SW480 (cell line): ENCODE measurements around the gene ERP44.
"Not testable (repeated sequence)": the region's sequence is repeated elsewhere in the genome, so short reads cannot be mapped to it uniquely, and the experiment has no call there.

Experiments used
- DNase-seq: peaks from one replicate; pipeline ENCODE4 v3.0.0-alpha.2; 2016; ENCODE audit warnings: low spot score

The ERP44 gene

DNA sequence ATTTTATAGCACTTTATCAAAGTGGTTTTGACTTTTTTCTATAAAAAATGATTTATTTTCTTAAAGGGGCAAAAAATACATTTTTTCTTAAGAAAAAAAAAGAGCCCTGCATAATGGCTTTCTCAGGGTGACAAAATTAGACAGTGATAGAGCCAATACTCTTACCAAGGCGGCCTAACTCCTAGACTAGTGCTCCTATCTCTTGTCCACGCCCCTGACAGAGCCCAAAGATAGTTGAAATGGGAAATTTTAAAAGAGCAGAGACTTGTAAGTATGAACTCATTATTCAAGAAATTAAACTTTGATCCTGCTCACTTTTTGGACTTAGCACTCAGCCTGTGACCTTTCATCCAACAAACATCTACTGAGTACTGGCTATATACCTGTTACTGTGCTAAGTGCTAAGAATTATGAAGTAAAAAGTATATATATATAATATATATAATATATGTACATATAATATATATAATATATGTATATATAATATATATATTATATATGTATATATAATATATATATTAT lies 1.4 kb upstream of the ERP44 start:
- no peak for DNase-seq

DNA sequence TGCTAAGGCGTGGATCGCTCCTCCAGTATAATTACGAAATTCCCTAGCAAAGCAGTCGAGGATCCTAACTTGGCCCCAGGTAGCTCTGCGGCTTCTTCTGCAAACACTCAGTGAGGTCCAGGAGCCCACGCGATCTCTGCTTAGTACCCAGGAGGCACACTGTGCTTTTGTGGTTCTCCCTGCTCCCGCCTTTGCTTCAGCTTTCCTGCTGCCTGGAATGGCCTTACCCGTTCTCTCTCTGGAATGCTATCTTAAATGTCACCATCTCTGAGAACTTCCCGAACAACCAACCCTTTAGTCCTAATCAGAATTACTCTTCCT lies 882 bp upstream of the ERP44 start:
- no peak for DNase-seq

DNA sequence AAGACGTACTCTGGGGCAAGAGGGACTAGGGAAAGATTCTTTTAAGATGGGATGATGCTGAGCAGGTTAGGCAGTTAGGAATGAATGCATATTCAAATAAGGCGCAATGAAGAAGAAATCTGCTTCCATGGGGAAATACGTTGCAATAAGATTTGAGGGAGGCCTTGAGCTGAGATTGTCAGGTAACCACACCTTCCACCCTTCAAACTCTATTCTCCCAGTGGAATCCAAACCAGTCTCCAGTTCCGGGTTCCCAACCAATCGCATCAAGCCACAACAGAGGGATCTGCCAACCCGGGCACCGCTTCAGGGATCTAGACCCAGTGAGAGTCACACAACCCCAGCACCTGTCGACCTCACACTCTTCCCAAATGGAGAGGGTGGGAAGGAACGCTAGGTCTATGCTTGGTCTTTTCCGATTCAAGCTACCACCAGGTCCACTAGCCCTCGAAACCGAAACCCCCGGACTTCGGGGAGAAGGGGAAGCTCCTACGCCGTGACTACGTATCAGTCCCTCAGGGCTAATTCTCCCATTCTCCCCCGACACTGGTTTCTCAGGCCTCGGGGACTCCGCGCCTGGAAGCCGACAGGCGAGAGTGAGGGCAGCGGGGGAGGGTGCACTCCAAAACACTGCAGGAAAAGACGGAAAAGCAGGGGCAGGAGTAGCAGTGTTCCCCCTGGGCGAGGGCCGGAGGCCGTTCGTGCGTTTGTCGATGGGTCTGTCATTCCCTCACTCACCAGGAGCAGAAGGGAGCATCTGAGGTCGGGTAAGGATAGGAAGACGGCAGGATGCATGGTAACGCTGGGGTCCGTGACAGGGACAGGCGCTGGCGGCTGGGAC lies 534 bp downstream of the ERP44 start:
- peak; percentile 79 for DNase-seq

- no peak for DNase-seq
Measured at GRCh38 chr9:100096378-100096916, 2.4 kb downstream of the ERP44 start.

DNA sequence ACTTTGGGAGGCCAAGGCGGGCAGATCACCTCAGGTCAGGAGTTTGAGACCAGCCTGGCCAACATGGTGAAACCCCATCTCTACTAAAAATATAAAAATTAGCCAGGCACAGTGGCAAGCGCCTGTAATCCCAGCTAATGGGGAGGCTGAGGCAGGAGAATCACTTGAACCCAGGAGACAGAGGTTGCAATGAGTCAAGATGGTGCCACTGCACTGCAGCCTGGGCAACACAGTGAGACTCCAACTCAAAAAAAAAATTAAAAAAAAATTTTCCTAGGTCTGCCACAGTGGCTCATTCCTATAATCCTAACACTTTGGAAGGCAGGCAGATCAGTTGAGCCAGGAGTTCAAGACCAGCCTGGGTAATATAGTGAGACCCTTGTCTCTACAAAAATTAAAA lies 4.4 kb downstream of the ERP44 start:
- not testable (repeated sequence) for DNase-seq

- no peak for DNase-seq
Measured at GRCh38 chr9:100092066-100092465, 6.7 kb downstream of the ERP44 start.

- no peak for DNase-seq
Measured at GRCh38 chr9:100091650-100092049, 7.2 kb downstream of the ERP44 start.

DNA sequence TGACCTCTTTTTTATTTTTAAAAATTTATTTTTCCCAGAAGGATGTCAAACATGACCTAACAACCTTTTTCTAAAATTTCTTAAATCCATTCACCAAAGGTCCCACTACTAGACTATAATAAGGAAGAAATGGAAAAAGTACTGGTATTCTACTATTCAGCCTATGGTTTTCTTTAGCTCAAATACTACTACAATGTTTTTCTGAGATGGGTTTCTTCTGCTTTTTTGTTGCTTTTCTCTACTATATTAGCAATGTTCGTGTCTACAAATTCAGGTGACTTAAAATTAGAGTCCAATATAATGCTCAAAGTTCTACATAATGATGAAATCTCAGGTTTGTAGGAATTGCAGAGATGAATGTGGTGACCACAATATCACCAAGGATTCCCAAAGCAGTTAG lies 7.9 kb downstream of the ERP44 start:
- no peak for DNase-seq

- DNase-seq = no peak
Measured at GRCh38 chr9:100088202-100088601, 10.6 kb downstream of the ERP44 start.

- DNase-seq = no peak
Measured at GRCh38 chr9:100087218-100087617, 11.6 kb downstream of the ERP44 start.

- no peak for DNase-seq
Measured at GRCh38 chr9:100086097-100086635, 12.6 kb downstream of the ERP44 start.

GRCh38 chr9:100084734-100085133 lies 14.1 kb downstream of the ERP44 start:
- DNase-seq = no peak

- no peak for DNase-seq
Measured at GRCh38 chr9:100084128-100084453, 14.7 kb downstream of the ERP44 start.

DNA sequence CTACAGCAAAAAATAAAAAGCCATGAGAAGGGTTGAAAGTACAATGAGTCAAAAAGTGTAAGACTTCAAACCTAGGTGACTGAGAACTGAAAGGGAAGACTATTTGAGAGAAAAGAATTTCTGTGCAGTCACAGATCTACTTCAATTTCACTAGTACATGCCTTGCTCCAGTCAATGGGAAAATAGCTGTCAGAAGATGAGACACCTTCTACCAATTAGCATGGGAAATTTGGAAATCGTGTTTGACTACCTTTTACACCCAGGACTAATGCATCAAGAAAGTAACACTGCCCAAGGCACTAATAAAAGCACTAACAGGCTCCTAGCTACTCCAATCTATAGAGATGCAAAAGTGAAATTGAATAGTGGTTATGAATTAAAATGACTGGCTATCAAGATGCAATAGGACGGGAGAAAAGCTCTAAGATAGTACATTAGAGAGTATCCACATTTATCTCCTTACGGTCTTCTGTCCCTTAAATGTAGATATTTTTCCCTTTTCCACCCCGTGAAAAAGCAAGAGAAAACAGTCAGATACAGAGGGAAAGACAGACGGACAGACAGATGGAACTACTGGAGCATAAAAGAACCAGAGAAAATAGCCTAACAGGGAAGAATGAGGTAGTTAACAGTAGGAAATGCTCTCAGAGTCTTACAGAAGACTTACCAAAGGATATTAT lies 15.2 kb downstream of the ERP44 start:
- no peak for DNase-seq

GRCh38 chr9:100082782-100083181 lies 16.0 kb downstream of the ERP44 start:
- DNase-seq = peak; percentile 7

- DNase-seq = not testable (repeated sequence)
Measured at GRCh38 chr9:100076256-100076655, 22.5 kb downstream of the ERP44 start.

DNA sequence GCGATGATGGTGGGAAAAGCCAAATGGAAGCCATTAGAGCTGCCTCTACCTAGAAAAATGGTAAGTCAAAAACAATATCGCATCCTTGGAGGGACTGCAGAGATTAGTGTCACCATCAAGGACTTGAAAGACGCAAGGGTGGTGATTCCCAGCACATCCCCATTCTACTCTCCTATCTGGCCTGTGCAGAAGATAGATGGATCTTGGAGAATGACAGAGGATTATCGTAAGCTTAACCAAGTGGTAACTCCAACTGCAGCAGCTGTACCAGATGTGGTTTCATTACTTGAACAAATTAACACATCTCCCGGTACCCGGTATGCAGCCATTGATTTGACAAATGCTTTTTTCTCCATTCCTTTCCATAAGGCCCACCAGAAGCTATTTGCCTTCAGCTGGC lies 23.8 kb downstream of the ERP44 start:
- DNase-seq = no peak

- DNase-seq = no peak
Measured at GRCh38 chr9:100074093-100074492, 24.7 kb downstream of the ERP44 start.

GRCh38 chr9:100072805-100073204 lies 26.0 kb downstream of the ERP44 start:
- no peak for DNase-seq

GRCh38 chr9:100071271-100071670 lies 27.5 kb downstream of the ERP44 start:
- DNase-seq = no peak

- DNase-seq = no peak
Measured at GRCh38 chr9:100070104-100071041, 28.4 kb downstream of the ERP44 start.

GRCh38 chr9:100069068-100069467 lies 29.7 kb downstream of the ERP44 start:
- DNase-seq = not testable (repeated sequence)
